HCT116 (cell line): ENCODE measurements around the gene PRPF40B. TPM values are rescaled to one million over a fixed set of nuclear protein-coding genes. Genes with fewer than 3 reads are reported as not detected.

Experiments
- ATAC-seq: fragments of 200-7000 bp; cut with Tn5 transposase; 2 replicates; pipeline ENCODE4 v1.9.1; 2020; ENCODE audit warnings: mild to moderate bottlenecking, moderate library complexity
- BruUV-seq: library from RNA; stranded (reverse); fragments of 400-500 nt; replicated peaks from 2 replicates; lab custom pipeline; 2021; lab: Mats Ljungman, UMichigan
- CTCF ChIA-PET: fragments of 300-600 bp; sonication (Branson Sonifier 250); formaldehyde crosslinking; loops from one replicate; lab custom pipeline; 2021; ENCODE audit warnings: antibody characterized with exemption; lab: Charles Lee
- POLR2A ChIA-PET: fragments of 300-600, 350-600 bp; sonication (Branson Sonifier 250); formaldehyde crosslinking; loops from one replicate; lab custom pipeline; 2021; ENCODE audit warnings: antibody characterized with exemption; lab: Charles Lee
- RAD21 ChIA-PET, 2 experiments: fragments of 300-600 bp; sonication (Branson Sonifier 250); formaldehyde crosslinking; loops; one replicate each; lab custom pipeline; 2023; ENCODE audit warnings: low total read pairs in 2 of 2; ENCODE audit not compliant: uncharacterized antibody in 2 of 2, unreplicated experiment in 2 of 2, low non-redundant PET in 1 of 2; lab: Charles Lee
- DNase-seq: peaks from one replicate; pipeline ENCODE4 v3.0.0-alpha.2; 2010; ENCODE audit warnings: low read depth, low spot score
- H2AFZ ChIP-seq: fragments of 200-600 bp; shearing (Covaris generic), sonication (generic); 2 replicates; pipeline ENCODE4 v1.6.1; 2017; ENCODE audit warnings: low read depth, mixed run types, mixed read lengths, antibody characterized with exemption, low read length; ENCODE audit not compliant: poor library complexity, severe bottlenecking
- H3K27ac ChIP-seq: 2 replicates; pipeline ENCODE4 v1.5.1; 2012; ENCODE audit warnings: low read depth, low read length
- H3K27me3 ChIP-seq: fragments of 200-600 bp; sonication (generic); 2 replicates; pipeline ENCODE4 v1.6.1; 2016; ENCODE audit warnings: mixed run types, low read length, mixed read lengths; ENCODE audit not compliant: insufficient read depth
- H3K36me3 ChIP-seq, 2 experiments: fragments of 200-500 bp in 1 of 2; fragments of 200-600 bp in 1 of 2; sonication (Bioruptor generic) in 1 of 2; sonication (generic) in 1 of 2; 2 replicates each; pipeline versions ENCODE4 v1.5.1 to v1.6.1; 2014 to 2016; ENCODE audit warnings: low read length in 2 of 2, inconsistent platforms in 1 of 2, mixed read lengths in 1 of 2, mixed run types in 1 of 2; ENCODE audit not compliant: insufficient read depth in 2 of 2, control insufficient read depth in 1 of 2
- H3K4me1 ChIP-seq, 2 experiments: fragments of 200-600 bp in 1 of 2; sonication (generic) in 1 of 2; 2 replicates each; pipeline versions ENCODE4 v1.5.1 to v1.6.1; 2012 to 2017; ENCODE audit warnings: low read length in 2 of 2, inconsistent platforms in 1 of 2, mild to moderate bottlenecking in 1 of 2, mixed read lengths in 1 of 2, mixed run types in 1 of 2, moderate library complexity in 1 of 2; ENCODE audit not compliant: insufficient read depth in 2 of 2, control insufficient read depth in 1 of 2
- H3K4me2 ChIP-seq: fragments of 200-600 bp; sonication (generic); 2 replicates; pipeline ENCODE4 v1.6.1; 2017; ENCODE audit warnings: mixed run types, low read length, mixed read lengths
- H3K4me3 ChIP-seq, 2 experiments: fragments of 200-600 bp in 1 of 2; sonication (generic) in 1 of 2; replicated peaks in 1 of 2; 2 replicates each; pipeline ENCODE4 v1.5.1; 2011 to 2016; ENCODE audit warnings: low read length in 2 of 2, control low read depth in 1 of 2, low read depth in 1 of 2, mild to moderate bottlenecking in 1 of 2, mixed read lengths in 1 of 2, mixed run types in 1 of 2
- H3K79me2 ChIP-seq: fragments of 200-600 bp; sonication (generic); 2 replicates; pipeline ENCODE4 v1.6.1; 2017; ENCODE audit warnings: mild to moderate bottlenecking, mixed run types, low read length, moderate library complexity, mixed read lengths; ENCODE audit not compliant: insufficient read depth
- H3K9ac ChIP-seq: fragments of 200-600 bp; sonication (generic); 2 replicates; pipeline ENCODE4 v1.6.1; 2016; ENCODE audit warnings: low read length, mixed read lengths
- H3K9me2 ChIP-seq: fragments of 200-600 bp; sonication (generic), shearing (Covaris generic); 2 replicates; pipeline ENCODE4 v1.6.1; 2017; ENCODE audit warnings: mixed run types, mild to moderate bottlenecking, moderate library complexity; ENCODE audit not compliant: insufficient read depth
- H3K9me3 ChIP-seq, 2 experiments: fragments of 200-500 bp in 1 of 2; fragments of 200-600 bp in 1 of 2; sonication (Bioruptor generic) in 1 of 2; sonication (generic) in 1 of 2; 2 replicates each; pipeline ENCODE4 v1.6.1; 2014 to 2017; ENCODE audit warnings: low read length in 2 of 2, mixed read lengths in 2 of 2, inconsistent platforms in 1 of 2, low read depth in 1 of 2, mild to moderate bottlenecking in 1 of 2, mixed run types in 1 of 2, moderate library complexity in 1 of 2; ENCODE audit not compliant: control insufficient read depth in 1 of 2, insufficient read depth in 1 of 2
- H4K20me1 ChIP-seq: fragments of 200-600 bp; sonication (generic), shearing (Covaris generic); 2 replicates; pipeline ENCODE4 v1.6.1; 2017; ENCODE audit warnings: mixed run types, mild to moderate bottlenecking, moderate library complexity; ENCODE audit not compliant: insufficient read depth
- CBX3 ChIP-seq: IDR thresholded peaks from 2 replicates; pipeline ENCODE4 v1.6.1; 2012; ENCODE audit warnings: low read depth
- EZH2phosphoT487 ChIP-seq: fragments of 200-600 bp; IDR thresholded peaks from 2 replicates; pipeline ENCODE4 v1.6.1; 2018; ENCODE audit warnings: antibody characterized with exemption, borderline replicate concordance
- FOSL1 ChIP-seq: IDR thresholded peaks from 2 replicates; pipeline ENCODE4 v1.6.1; 2012; ENCODE audit warnings: low read depth
- JUND ChIP-seq: IDR thresholded peaks from 2 replicates; pipeline ENCODE4 v1.6.1; 2012
- POLR2A ChIP-seq: IDR thresholded peaks from 2 replicates; pipeline ENCODE4 v1.7.0; 2011; ENCODE audit warnings: borderline replicate concordance; ENCODE audit not compliant: insufficient read depth, insufficient read length; ENCODE audit errors: extremely low read depth
- POLR2AphosphoS5 ChIP-seq: IDR thresholded peaks from 2 replicates; pipeline ENCODE4 v1.6.1; 2011; ENCODE audit warnings: mild to moderate bottlenecking, low read depth, low read length, moderate library complexity
- RAD21 ChIP-seq: IDR thresholded peaks from 2 replicates; pipeline ENCODE4 v1.6.1; 2012; ENCODE audit warnings: low read depth, mild to moderate bottlenecking
- SIN3A ChIP-seq: IDR thresholded peaks from 2 replicates; pipeline ENCODE4 v1.6.1; 2012; ENCODE audit warnings: low read depth
- SP1 ChIP-seq: IDR thresholded peaks from 2 replicates; pipeline ENCODE4 v1.6.1; 2012; ENCODE audit warnings: low read depth
- YY1 ChIP-seq: IDR thresholded peaks from 2 replicates; pipeline ENCODE4 v1.6.1; 2011; ENCODE audit warnings: low read length, low read depth, moderate library complexity, mild to moderate bottlenecking; ENCODE audit not compliant: insufficient replicate concordance; ENCODE audit errors: extremely low read depth
- ZNF274 ChIP-seq: fragments of 200-500 bp; sonication (Bioruptor generic); IDR thresholded peaks from 2 replicates; pipeline ENCODE4 v1.6.1; 2014; ENCODE audit warnings: mild to moderate bottlenecking, low read depth, low read length, inconsistent platforms
- intact Hi-C: fragments of 100-400 bp; cut with micrococcal nuclease; formaldehyde crosslinking; loops from 2 replicates; pipeline ENCODE4 v1.10.0; 2022
- total RNA-seq: library from RNA; stranded (reverse); gene quantifications from one replicate; pipeline ENCODE4 v1.2.1, GENCODE V29; 2021; ENCODE audit not compliant: unreplicated experiment
- TF ChIP-seq, protein P1 (sequence below): IDR thresholded peaks from 2 replicates; pipeline ENCODE4 v1.6.1; 2012
- TF ChIP-seq, protein P2 (sequence below): IDR thresholded peaks from 2 replicates; pipeline ENCODE4 v1.6.1; 2012; ENCODE audit warnings: low read depth
- TF ChIP-seq, protein P3 (sequence below), 3 experiments: fragments of 200-600 bp in 1 of 3; sonication (generic) in 1 of 3; IDR thresholded peaks in 2 of 3; conservative IDR thresholded peaks in 1 of 3; 2 replicates each; pipeline ENCODE4 v1.5.1; 2012 to 2017; ENCODE audit warnings: low read depth in 2 of 3, low read length in 2 of 3, antibody characterized with exemption in 1 of 3, borderline replicate concordance in 1 of 3, control low read depth in 1 of 3, mild to moderate bottlenecking in 1 of 3, mixed read lengths in 1 of 3, mixed run types in 1 of 3, moderate library complexity in 1 of 3; ENCODE audit not compliant: insufficient read depth in 1 of 3
- TF ChIP-seq, protein P4 (sequence below): IDR thresholded peaks from 2 replicates; pipeline ENCODE4 v1.6.1; 2011; ENCODE audit warnings: mild to moderate bottlenecking, low read length, moderate library complexity; ENCODE audit not compliant: insufficient replicate concordance; ENCODE audit errors: extremely low read depth

Gene PRPF40B
- total RNA-seq, 1 experiment from 2014 or later: 29.0 TPM

DNA sequence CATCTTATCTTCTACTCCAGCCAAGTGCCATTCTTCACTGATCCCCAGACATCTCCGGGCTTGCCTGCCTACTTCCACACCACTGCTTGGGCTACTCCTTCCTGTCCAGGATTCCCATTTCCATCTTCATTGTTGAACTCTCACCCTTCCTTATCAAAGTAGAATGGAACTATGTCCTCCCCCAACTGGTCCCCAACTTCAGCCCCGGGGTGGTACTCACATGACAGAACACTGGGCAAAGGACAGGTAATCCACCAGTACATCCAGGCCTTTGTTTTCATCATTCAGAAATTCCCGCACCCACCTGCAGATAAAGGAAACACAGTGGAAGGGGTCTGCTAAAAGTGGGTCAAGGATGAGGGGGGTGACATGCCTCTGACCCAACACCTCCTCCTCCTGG is 38.4 kb downstream of the PRPF40B start:
- no TSS peak for BruUV-seq
- peaks cover 0 to 11% of the 10 kb centered on the region in 2 experiments; a peak in 2 of 4 replicates for H3K4me1 ChIP-seq
- ATAC-seq (no peak), DNase-seq (no peak)
- H3K27ac ChIP-seq: no peak overlapping the region
- TF ChIP-seq CBX3: no peak
- TF ChIP-seq POLR2A: no peak
- no peak for TF ChIP-seq JUND
- TF ChIP-seq EZH2phosphoT487: no peak
- TF ChIP-seq, protein P1, sequence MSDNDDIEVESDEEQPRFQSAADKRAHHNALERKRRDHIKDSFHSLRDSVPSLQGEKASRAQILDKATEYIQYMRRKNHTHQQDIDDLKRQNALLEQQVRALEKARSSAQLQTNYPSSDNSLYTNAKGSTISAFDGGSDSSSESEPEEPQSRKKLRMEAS: no peak
- TF ChIP-seq, protein P2, sequence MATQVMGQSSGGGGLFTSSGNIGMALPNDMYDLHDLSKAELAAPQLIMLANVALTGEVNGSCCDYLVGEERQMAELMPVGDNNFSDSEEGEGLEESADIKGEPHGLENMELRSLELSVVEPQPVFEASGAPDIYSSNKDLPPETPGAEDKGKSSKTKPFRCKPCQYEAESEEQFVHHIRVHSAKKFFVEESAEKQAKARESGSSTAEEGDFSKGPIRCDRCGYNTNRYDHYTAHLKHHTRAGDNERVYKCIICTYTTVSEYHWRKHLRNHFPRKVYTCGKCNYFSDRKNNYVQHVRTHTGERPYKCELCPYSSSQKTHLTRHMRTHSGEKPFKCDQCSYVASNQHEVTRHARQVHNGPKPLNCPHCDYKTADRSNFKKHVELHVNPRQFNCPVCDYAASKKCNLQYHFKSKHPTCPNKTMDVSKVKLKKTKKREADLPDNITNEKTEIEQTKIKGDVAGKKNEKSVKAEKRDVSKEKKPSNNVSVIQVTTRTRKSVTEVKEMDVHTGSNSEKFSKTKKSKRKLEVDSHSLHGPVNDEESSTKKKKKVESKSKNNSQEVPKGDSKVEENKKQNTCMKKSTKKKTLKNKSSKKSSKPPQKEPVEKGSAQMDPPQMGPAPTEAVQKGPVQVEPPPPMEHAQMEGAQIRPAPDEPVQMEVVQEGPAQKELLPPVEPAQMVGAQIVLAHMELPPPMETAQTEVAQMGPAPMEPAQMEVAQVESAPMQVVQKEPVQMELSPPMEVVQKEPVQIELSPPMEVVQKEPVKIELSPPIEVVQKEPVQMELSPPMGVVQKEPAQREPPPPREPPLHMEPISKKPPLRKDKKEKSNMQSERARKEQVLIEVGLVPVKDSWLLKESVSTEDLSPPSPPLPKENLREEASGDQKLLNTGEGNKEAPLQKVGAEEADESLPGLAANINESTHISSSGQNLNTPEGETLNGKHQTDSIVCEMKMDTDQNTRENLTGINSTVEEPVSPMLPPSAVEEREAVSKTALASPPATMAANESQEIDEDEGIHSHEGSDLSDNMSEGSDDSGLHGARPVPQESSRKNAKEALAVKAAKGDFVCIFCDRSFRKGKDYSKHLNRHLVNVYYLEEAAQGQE: no peak
- no peak for TF ChIP-seq SIN3A
- no peak for TF ChIP-seq POLR2AphosphoS5
- no peak for TF ChIP-seq FOSL1
- TF ChIP-seq, protein P3, sequence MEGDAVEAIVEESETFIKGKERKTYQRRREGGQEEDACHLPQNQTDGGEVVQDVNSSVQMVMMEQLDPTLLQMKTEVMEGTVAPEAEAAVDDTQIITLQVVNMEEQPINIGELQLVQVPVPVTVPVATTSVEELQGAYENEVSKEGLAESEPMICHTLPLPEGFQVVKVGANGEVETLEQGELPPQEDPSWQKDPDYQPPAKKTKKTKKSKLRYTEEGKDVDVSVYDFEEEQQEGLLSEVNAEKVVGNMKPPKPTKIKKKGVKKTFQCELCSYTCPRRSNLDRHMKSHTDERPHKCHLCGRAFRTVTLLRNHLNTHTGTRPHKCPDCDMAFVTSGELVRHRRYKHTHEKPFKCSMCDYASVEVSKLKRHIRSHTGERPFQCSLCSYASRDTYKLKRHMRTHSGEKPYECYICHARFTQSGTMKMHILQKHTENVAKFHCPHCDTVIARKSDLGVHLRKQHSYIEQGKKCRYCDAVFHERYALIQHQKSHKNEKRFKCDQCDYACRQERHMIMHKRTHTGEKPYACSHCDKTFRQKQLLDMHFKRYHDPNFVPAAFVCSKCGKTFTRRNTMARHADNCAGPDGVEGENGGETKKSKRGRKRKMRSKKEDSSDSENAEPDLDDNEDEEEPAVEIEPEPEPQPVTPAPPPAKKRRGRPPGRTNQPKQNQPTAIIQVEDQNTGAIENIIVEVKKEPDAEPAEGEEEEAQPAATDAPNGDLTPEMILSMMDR (IDR thresholded peaks at IDR 0.05 in 2 of 3, conservative IDR thresholded peaks at IDR 0.05 in 1 of 3; ENCODE audit: borderline replicate concordance in 1 of 3, insufficient read depth in 1 of 3, low read depth in 2 of 3, low read length in 2 of 3): no peak
- no peak for TF ChIP-seq SP1
- no peak for TF ChIP-seq YY1
- TF ChIP-seq RAD21: no peak
- TF ChIP-seq, protein P4, sequence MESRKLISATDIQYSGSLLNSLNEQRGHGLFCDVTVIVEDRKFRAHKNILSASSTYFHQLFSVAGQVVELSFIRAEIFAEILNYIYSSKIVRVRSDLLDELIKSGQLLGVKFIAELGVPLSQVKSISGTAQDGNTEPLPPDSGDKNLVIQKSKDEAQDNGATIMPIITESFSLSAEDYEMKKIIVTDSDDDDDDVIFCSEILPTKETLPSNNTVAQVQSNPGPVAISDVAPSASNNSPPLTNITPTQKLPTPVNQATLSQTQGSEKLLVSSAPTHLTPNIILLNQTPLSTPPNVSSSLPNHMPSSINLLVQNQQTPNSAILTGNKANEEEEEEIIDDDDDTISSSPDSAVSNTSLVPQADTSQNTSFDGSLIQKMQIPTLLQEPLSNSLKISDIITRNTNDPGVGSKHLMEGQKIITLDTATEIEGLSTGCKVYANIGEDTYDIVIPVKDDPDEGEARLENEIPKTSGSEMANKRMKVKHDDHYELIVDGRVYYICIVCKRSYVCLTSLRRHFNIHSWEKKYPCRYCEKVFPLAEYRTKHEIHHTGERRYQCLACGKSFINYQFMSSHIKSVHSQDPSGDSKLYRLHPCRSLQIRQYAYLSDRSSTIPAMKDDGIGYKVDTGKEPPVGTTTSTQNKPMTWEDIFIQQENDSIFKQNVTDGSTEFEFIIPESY: no peak
- no peak for TF ChIP-seq ZNF274
- H3K9me2 ChIP-seq: 0 out of 2 replicates have a peak, but pooled peaks cover 2% of the 10 kb centered on the region
- ChIA-PET RAD21 (no interaction called here), POLR2A (no interaction called here), CTCF (no interaction called here)
- H3K27me3 ChIP-seq: no peaks in the 10 kb centered on the region
- H3K4me3 ChIP-seq: no peak overlapping the region
- H3K4me2 ChIP-seq: no peak overlapping the region
- no peak overlapping the region for H2AFZ ChIP-seq
- H3K9me3 ChIP-seq: no peaks in the 10 kb centered on the region
- no peak overlapping the region for H3K9ac ChIP-seq
- H3K36me3 ChIP-seq: no peaks in the 10 kb centered on the region
- intact Hi-C loops: no loop called here
- no peaks in the 10 kb centered on the region for H4K20me1 ChIP-seq
- no peaks in the 10 kb centered on the region for H3K79me2 ChIP-seq
